Fibroblast of skin of right biceps (primary cell): Measurements from ENCODE around the gene WNK2.
"Not testable (repeated sequence)": the region's sequence is repeated elsewhere in the genome, so short reads cannot be mapped to it uniquely, and the experiment has no call there.

Experiments
- DNase-seq: peaks from one replicate; pipeline ENCODE4 v3.0.0-alpha.2; 2013

WNK2 gene

GRCh38 chr9:93353413-93354310 is 169.7 kb downstream of the WNK2 start:
- DNase-seq, result not testable (repeated sequence)

GRCh38 chr9:93354451-93354850 is 170.5 kb downstream of the WNK2 start:
- peak; percentile 5 for DNase-seq

DNA sequence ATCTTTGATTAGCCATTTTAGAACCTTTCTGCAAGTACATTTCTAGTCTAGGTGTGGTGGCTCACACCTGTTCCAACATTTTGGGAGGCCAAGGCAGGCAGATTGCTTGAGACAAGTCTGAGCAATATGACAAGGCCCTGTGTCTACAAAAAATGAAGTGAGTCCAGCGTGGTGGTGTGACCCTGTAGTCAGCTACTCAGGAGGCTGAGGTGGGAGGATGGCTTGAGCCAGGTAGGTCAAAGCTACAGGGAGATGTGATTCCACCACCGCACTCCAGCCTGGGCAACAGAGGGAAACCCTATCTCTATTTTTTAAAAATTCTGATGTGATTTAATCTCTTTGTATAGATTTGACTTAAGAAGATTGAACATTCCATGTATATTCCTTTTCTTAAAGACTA is 171.9 kb downstream of the WNK2 start:
- DNase-seq, result no peak

GRCh38 chr9:93357649-93358048 is 173.7 kb downstream of the WNK2 start:
- no peak for DNase-seq

GRCh38 chr9:93359907-93360306 is 176.0 kb downstream of the WNK2 start:
- not testable (repeated sequence) for DNase-seq

- DNase-seq, result no peak
Measured at GRCh38 chr9:93361995-93362394, 178.1 kb downstream of the WNK2 start.

GRCh38 chr9:93364734-93365426 is 180.9 kb downstream of the WNK2 start:
- no peak for DNase-seq

- no peak for DNase-seq
Measured at GRCh38 chr9:93365427-93366118, 181.6 kb downstream of the WNK2 start.

DNA sequence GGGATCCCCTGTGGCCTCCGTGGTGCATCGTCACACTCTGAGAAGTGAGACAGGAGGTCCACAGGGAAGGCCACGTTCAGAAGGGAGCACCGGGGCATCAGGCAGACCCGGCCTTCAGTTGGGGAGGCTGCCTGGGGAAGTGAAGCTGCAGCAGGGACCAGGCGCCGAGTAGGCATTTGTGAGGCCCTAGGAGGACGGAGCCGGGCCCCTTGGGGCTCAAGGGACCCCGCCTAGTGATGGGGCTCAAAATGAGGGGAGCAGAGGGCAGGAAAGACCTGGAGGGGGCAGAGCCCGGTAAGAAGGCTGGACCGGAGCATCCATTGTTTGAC is 182.1 kb downstream of the WNK2 start:
- no peak for DNase-seq

GRCh38 chr9:93366486-93366885 is 182.5 kb downstream of the WNK2 start:
- DNase-seq, result not testable (repeated sequence)

DNA sequence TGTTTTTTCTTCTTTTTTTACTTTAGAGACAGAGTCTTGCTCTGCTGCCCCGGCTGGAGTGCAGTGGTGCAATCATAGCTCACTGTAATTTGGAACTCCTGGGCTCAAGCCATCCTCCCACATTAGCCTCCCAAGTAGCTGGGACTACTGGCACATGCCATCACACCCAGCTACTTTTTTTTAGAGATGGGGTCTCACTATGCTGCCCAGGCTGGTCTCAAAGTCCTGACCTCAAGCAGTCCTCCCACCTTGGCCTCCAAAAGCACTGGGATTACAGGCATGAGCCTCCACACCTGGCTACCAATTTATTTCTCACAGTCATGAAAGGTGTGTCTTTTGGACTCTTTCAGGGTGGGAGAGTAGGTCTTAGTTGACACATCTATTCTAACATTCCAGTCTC is 184.5 kb downstream of the WNK2 start:
- DNase-seq, result no peak

GRCh38 chr9:93369686-93370085 is 185.7 kb downstream of the WNK2 start:
- no peak for DNase-seq
